GM18520 (cell line): ENCODE measurements around the gene HIVEP3.

Experiments
- ATAC-seq: cut with Tn5 transposase; IDR thresholded peaks from one replicate; pipeline ENCODE4 v1.9.1; 2021; ENCODE audit not compliant: unreplicated experiment

The HIVEP3 gene

DNA sequence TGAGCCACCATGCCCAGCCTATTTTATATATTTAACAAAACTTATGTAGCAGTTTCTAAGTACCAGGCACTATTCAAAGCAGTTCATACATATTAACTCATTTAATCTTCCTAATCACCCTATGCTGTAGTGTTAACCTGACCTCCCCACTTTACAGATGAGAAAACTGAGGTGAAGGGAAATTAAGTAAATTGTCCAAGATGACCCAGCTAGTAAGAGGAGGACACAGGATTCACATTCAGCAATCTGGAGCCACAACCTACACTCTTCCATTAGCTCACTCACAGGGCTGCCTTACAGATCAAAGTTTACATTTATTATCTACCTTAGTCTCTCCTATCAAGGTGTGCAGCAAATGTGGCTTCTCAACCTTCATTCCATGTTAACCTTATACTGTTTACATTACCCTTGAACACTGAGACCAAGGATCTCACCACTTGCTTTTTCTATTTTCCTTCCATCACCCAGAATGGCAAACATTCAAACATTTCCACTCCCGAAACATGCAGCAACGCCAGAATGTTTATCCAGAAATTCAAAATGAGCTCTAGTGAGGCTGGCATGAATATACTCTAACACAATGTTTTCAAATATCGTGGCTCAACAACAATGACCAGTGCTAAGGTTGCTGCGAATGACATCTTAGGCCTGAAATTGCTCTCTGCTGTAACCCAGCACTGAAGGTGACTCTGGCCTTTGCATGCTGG, 24.5 kb downstream of the HIVEP3 start:
- no peak for ATAC-seq

GRCh38 chr1:41892301-41892781, 26.4 kb downstream of the HIVEP3 start:
- ATAC-seq = no peak

DNA sequence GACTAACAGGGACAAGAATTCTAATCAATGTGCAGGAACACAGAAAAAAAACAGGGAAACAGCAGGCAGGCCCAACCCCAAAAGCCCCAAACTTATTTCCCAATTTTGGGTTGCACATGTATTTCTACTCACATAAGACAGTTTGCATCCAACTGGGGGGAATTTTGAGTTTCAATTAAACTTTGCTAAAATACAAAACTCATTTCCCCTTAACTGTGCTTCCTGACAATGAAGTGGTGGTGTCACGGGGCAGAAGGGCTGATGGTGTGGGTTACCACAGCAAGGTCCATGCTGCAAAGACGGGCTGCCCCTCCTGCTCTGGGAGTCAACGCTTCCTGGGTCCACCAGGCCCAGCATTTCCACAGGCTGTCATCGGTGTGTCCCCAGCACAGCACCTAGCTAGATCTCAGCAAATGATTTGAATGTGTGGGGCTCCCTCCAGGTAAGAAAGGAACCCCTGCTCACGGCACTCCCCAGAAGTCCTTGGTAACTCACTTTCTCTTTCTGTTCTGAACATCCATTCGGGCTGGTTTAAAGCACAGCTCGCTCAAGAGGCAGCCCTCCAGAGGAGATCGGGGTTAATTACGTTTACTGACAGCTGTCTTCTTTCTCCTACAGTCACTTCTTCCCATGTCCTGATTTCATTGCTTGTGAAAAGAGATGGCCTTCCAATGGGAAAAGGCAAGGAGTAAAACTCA, 27.4 kb downstream of the HIVEP3 start:
- peak; percentile 55 for ATAC-seq

DNA sequence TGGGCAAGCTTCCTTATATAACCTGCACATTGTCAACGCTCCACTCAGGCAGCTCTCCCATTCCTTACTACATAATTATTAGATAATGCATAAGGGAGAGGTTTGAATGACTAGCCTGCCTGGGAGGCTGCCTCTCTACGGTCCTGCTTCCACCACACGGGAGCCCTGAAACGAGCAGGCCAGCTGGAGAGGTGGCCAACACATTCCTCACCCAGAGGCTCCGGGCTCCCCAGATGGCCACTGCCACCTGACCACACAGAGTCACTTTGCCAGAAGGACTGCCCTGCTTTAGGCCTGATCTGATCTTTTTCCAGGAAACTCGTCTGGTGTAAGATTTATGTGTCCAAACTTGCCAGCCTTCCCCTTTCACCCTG, 27.9 kb downstream of the HIVEP3 start:
- no peak for ATAC-seq

GRCh38 chr1:41889506-41890414, 29.0 kb downstream of the HIVEP3 start:
- ATAC-seq = no peak

DNA sequence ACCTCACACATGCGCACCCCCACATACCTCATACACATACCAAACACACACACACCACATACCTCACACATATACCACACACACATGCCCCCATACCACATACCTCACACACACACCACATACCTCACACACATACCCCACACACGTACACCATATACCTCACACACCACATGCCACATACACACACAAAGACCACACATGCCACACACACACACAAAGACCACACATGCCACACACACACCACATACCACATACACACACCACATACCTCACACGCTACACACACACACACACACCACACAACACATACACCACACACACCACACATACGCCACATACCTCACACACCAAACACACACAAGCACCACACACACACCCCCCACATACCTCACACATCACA, 30.0 kb downstream of the HIVEP3 start:
- no peak for ATAC-seq

- ATAC-seq = no peak
Observed at GRCh38 chr1:41887365-41887764, 31.4 kb downstream of the HIVEP3 start.

DNA sequence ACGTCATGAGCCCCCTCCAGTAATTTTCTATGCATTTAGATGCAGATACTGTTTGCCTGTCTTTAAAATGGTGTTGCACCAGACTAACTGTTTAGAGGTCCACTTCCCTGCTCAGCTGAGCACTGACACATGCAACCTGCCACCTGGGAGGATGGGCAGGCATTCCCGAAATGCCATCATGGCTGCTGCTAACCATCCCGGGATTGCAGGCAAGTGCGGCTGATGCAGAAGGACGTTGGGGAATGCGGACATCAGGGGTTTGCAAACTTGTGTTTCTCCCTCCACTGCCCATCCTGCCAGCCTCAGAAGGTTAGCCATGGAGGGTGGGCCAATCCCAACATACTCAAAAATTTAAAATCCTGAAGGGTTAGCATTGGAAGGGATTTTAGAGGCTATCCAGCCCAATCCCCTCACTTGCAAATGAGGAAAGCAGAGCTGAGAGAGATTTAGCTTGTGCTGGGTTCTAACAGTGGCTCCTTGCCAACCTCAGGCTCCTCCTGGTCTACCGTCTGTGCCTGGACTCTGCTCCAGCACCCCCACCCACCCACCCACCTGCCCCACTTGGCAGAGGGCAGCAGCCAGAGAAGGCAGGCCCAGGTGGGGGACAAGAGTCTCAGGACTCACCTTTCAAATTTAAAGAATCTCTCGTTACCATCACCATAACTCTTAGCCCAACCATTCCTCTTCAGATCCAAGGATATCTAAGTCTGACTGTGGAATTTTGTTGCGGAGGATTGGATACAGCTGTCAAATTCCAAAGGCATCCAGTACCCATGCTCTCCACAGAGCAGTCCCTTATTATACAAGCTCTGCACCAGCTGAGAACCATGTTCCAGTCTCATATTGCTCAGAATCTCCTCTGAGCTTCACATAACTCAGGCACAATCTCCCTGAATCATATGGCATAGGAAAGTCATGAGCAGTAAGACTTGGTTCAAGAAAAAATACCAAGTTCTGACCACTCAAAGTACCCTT, 34.2 kb downstream of the HIVEP3 start:
- ATAC-seq = no peak

GRCh38 chr1:41883507-41883906, 35.2 kb downstream of the HIVEP3 start:
- ATAC-seq = no peak

- ATAC-seq = no peak
Observed at GRCh38 chr1:41882486-41882885, 36.2 kb downstream of the HIVEP3 start.

- ATAC-seq = no peak
Observed at GRCh38 chr1:41882068-41882477, 36.6 kb downstream of the HIVEP3 start.

DNA sequence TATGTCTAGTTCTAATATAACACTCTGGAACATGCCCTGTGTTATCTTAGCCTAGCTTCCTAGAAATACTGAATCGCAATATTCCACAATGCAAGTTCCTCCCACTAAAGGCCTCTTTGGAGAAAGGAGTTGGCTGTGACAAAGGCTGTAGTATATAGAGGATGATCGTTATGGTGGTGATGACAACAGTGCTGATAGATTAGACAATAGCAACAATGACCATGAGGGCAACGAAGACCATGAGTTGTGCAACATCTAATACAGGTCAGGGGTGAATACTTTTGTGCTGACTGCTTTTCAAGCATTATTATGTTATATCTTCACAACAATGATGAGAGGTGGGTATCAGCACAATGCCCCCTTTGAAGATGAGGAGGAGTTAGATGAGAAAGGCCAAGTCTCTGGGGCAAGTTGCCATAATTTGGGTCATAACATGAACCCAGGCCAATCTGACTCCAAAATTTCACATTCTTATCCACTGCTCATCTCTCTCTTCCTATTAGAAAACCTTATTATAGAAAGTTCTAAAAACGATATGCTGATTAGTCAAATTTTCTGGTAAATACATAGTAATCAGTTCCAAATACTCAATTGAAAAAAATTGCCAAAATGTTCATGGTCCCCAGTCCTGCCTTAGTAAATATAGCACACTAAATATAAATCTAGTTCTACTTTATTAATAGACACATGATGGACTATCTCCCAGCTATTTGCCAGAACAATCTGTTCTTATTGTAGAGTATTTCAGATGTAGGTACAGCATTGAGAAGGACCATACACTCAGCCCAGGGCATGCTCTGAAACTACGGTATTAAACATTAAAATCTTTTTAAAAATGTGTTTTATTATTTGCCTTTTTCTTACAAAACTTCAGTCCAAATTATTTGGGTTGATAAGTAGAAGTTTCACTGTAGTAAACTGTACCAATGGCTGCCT, 37.5 kb downstream of the HIVEP3 start:
- no peak for ATAC-seq

- no peak for ATAC-seq
Observed at GRCh38 chr1:41880261-41880660, 38.5 kb downstream of the HIVEP3 start.

DNA sequence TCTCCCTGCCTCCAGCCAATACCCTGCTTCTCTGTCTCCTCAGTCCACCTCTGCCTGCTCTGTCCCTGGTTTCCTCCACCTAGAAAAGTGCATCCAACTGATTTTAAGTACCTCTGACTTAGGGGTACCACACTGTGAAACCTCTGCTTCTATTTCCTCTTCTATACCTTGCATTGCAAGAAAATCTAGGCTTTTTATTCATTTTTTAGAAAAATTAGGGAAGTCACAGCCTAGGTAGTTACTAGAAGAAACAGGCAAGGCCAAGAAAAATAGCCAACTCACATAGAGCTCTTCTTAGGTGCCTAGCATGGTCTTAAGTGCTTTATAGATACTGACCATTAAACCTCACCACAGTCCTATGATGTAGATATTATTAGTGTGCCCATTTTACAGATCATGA, 39.1 kb downstream of the HIVEP3 start:
- no peak for ATAC-seq

DNA sequence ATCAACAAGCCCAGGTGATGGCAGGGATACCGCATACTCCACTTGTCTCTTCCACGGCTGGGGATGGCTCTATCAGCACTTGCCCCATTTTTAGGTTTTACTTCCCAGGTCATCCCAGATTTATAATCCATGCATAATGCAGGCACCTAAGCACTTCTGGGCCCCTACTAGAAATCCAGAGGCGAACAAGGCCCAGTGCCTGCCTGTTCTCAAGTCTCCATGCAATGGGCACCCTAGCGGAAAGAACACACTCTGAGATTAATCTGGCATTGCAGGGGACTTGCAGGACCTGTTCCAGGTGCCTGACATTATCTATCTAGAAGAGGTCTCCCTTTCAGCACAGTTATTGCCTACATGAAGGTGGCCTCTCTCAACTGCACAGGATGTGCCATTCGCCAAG, 39.8 kb downstream of the HIVEP3 start:
- no peak for ATAC-seq

DNA sequence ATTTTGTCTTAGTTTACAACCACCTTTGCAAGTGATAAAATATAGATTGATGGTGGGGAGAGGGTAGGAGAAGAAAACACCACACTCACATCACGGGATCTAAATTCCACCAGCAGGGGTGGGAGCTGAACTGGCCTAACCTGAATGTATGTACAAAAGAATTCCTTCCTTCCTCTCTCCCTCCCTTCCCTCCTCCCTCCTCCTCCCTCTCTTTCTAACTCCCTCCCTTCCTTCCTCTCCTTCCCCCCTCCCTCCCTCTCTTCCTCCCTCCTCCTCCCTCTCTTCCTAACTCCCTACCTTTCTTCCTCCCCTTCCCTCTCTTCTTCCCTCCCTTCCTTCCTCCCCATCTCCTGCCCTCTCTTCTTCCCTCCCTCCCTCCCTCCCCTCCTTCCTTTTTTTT, 40.2 kb downstream of the HIVEP3 start:
- ATAC-seq = no peak

DNA sequence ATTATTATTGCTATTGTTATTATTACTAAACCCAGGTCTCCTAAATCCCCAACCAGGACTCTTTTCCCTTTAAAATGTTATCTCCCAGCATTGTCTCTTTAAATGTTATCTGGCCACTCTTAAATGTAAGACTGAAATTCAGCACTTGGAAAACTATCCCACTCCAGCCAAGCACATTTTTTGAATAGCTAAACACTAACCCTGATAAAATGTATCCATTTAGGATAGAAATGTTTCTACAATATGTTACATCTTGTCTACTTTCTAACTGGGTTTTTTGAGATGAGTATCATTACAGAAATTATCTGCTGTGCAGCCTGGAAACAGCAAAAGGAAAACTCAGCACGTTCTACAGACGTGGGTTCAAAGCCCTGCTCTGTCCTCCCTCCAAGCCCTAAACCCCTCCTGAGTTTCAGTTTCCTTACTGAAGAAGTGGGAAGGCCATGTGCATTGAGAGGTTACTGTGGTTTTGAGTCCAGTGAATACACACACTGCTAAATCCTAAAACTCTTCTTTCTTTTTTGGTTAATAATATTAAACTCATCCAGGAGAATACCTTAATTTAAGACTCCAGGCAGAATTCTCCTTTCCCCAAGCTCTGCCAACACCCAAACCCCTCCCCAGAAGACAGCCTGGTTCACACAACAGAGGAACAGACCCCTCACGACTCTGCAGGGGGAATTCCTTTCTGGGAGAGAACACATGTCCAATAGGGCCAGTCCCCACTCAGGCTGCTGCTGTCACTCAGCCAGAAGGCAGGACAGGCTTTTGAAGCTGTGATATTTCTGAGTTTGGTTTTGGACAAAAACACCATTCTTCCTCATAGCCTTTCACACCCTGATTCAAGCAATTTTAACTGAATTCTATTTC, 41.9 kb downstream of the HIVEP3 start:
- ATAC-seq = no peak

GRCh38 chr1:41875487-41875886, 43.2 kb downstream of the HIVEP3 start:
- no peak for ATAC-seq
